Mucosa of stomach (tissue), 1 donor: ENCODE results near the gene MUC22.

ENCODE experiments used
- H3K27me3 ChIP-seq: one replicate; pipeline ENCODE4 v1.7.0; 2013; ENCODE audit warnings: mild to moderate bottlenecking, low read length; ENCODE audit not compliant: control insufficient read depth, insufficient read depth
- H3K36me3 ChIP-seq: one replicate; pipeline ENCODE4 v1.7.0; 2013; ENCODE audit warnings: low read length; ENCODE audit not compliant: control insufficient read depth, insufficient read depth
- H3K4me1 ChIP-seq: one replicate; pipeline ENCODE4 v1.7.0; 2013; ENCODE audit warnings: mild to moderate bottlenecking, low read length; ENCODE audit not compliant: control insufficient read depth, insufficient read depth
- H3K4me3 ChIP-seq: one replicate; pipeline ENCODE4 v1.7.0; 2013; ENCODE audit warnings: low read length
- H3K9ac ChIP-seq: one replicate; pipeline ENCODE4 v1.7.0; 2013; ENCODE audit warnings: mild to moderate bottlenecking, low read length, moderate library complexity
- H3K9me3 ChIP-seq: one replicate; pipeline ENCODE4 v1.7.0; 2013; ENCODE audit warnings: mild to moderate bottlenecking, low read length, moderate library complexity; ENCODE audit not compliant: control insufficient read depth
- donor health status: Pancreatic carcinoma.

Gene MUC22

GRCh38 chr6:31068669-31069340 is 58.5 kb downstream of the MUC22 start:
- H3K36me3 ChIP-seq = no peaks in the 10 kb centered on the region
- no peak overlapping the region for H3K4me3 ChIP-seq
- H3K4me1 ChIP-seq = no peaks in the 10 kb centered on the region
- no peak overlapping the region for H3K9ac ChIP-seq
- H3K9me3 ChIP-seq = no peaks in the 10 kb centered on the region
- H3K27me3 ChIP-seq = no peaks in the 10 kb centered on the region

GRCh38 chr6:31070711-31071197 is 60.5 kb downstream of the MUC22 start:
- no peak overlapping the region for H3K4me3 ChIP-seq
- H3K27me3 ChIP-seq = no peaks in the 10 kb centered on the region
- H3K36me3 ChIP-seq = no peaks in the 10 kb centered on the region
- H3K9me3 ChIP-seq = no peaks in the 10 kb centered on the region
- H3K4me1 ChIP-seq = no peaks in the 10 kb centered on the region
- H3K9ac ChIP-seq = no peak overlapping the region

GRCh38 chr6:31074401-31074800 is 64.1 kb downstream of the MUC22 start:
- H3K4me3 ChIP-seq = no peak overlapping the region
- H3K27me3 ChIP-seq = no peaks in the 10 kb centered on the region
- H3K9me3 ChIP-seq = no peaks in the 10 kb centered on the region
- no peak overlapping the region for H3K9ac ChIP-seq
- no peaks in the 10 kb centered on the region for H3K36me3 ChIP-seq
- no peaks in the 10 kb centered on the region for H3K4me1 ChIP-seq

DNA sequence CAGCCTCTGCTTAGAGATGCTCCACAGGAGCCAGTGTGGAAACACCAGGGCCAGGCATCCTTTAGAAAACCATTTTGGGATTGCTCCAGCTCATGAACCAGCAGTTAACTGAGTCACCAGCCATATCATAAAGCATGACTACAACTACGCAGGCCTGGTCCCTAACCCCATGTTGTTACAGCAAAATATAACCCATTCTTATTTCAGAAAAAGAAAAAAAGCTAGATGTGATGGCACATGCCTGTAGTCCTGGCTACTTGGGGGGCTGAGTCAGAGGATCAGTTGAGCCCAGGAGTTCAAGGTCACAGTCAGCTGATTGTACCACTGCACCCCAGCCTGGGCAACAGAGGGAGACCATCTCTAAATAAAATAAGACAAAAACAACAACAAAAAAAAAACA is 65.3 kb downstream of the MUC22 start:
- Histone ChIP-seq H3K9me3 (no peaks in the 10 kb centered on the region), H3K9ac (no peak overlapping the region), H3K4me1 (no peaks in the 10 kb centered on the region), H3K27me3 (no peaks in the 10 kb centered on the region), H3K4me3 (no peak overlapping the region), H3K36me3 (no peaks in the 10 kb centered on the region)

- no peak overlapping the region for H3K4me3 ChIP-seq
- no peaks in the 10 kb centered on the region for H3K27me3 ChIP-seq
- no peak overlapping the region for H3K9ac ChIP-seq
- no peaks in the 10 kb centered on the region for H3K36me3 ChIP-seq
- no peaks in the 10 kb centered on the region for H3K4me1 ChIP-seq
- no peaks in the 10 kb centered on the region for H3K9me3 ChIP-seq
Observed at GRCh38 chr6:31076611-31077010, 66.3 kb downstream of the MUC22 start.

- H3K36me3 ChIP-seq = no peaks in the 10 kb centered on the region
- no peak overlapping the region for H3K9ac ChIP-seq
- no peak overlapping the region for H3K4me3 ChIP-seq
- H3K27me3 ChIP-seq = no peaks in the 10 kb centered on the region
- H3K9me3 ChIP-seq = no peaks in the 10 kb centered on the region
- H3K4me1 ChIP-seq = no peaks in the 10 kb centered on the region
Observed at GRCh38 chr6:31079656-31080261, 69.5 kb downstream of the MUC22 start.

DNA sequence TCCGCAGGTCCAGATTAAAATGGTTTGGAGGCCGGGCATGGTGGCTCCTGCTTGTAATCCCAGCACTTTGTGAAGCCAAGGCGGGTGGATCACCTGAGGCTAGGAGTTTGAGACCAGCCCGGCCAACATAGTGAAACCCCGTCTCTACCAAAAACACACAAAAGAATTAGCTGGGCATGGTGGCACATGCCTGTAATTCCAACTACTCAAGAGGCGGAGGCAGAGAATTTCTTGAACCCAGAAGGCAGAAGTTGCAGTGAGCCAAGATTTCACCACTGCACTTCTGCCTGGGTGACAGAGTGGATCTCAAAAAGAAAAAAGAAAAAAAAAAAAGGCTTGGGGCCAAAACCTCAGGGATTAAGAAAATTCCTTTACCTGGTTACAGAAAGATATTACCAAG is 71.6 kb downstream of the MUC22 start:
- Histone ChIP-seq H3K4me1 (no peaks in the 10 kb centered on the region), H3K36me3 (no peaks in the 10 kb centered on the region), H3K9me3 (no peaks in the 10 kb centered on the region), H3K4me3 (no peak overlapping the region), H3K9ac (no peak overlapping the region), H3K27me3 (no peaks in the 10 kb centered on the region)

DNA sequence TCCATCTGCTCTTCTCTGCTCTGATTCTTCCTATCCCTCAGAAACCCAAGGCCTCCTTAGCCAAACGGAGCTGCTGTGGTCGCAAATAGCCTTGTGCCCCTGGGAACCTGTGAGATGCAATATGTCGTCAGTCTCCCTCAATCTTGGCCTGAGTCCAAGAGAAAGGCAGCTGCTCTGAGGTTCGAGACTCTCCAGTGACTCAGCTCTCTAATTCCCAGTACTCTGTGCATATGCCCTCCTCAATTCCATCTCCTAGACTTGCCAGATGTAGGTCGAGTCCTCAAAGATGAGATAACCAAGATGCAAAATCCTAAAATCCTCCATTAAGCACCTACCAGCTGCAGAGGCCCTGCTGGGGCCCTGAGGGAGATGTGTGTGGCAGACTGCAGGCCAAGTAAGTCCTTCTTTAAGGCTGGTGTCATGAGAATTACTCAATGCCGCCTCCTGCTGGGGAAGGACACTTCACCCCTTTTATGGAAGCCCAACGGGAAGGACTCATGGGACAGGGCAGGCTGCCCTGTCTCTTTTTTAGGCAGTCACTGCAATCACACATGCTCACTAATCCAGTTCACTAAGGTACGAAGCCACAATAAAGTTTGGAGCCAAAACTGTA is 73.6 kb downstream of the MUC22 start:
- Histone ChIP-seq H3K27me3 (no peaks in the 10 kb centered on the region), H3K4me3 (no peak overlapping the region), H3K36me3 (no peaks in the 10 kb centered on the region), H3K9ac (no peak overlapping the region), H3K4me1 (no peaks in the 10 kb centered on the region), H3K9me3 (no peaks in the 10 kb centered on the region)
